ENCODE results near the gene KCP. TPM values are rescaled to one million over a fixed set of nuclear protein-coding genes. Genes with fewer than 3 reads are reported as not detected.
A peak's percentile ranks its signal among the peaks of the same experiment; 100 is the strongest.

Gene KCP
- total RNA-seq (2013; cell fraction: nucleolus; rRNA removed), result 6.2 and 7.5 TPM in 2 replicates
- total RNA-seq (2014; rRNA removed) (2.9 and 4.2 TPM in 2 replicates), total RNA-seq (2014; rRNA removed; fragmentation: Illumina TruSeq; extraction: Trizol) (1.1 and 1.4 TPM in 2 replicates), total RNA-seq (2021) (5.6 and 7.8 TPM in 2 replicates), polyA plus RNA-seq (2011; rRNA removed) (0.45 and 0.76 TPM in 2 replicates), polyA plus RNA-seq (2014; fragmentation: Illumina TruSeq; extraction: Trizol) (0.48 and 1.0 TPM in 2 replicates), polyA plus RNA-seq (2014; fragmentation: Nextera tagmentation; extraction: Ambion mirVana) (under 1 TPM; 0.05 to 0.35 TPM), polyA plus RNA-seq (2014; rRNA removed) (6.0 and 7.6 TPM in 2 replicates), polyA plus RNA-seq (2016; fragmentation: Nextera tagmentation; extraction: Ambion mirVana) (1 to 10 TPM; 4.0 to 4.3 TPM), polyA minus RNA-seq (2011; rRNA and poly(A)+ RNA removed) (1.1 and 2.2 TPM in 2 replicates), Bru-seq, nascent RNA (percentile 39 among the genes with signal in this experiment), BruChase-seq, experiment 1, labeled RNA remaining after a 6-hour chase (percentile 41 among the genes with signal in this experiment), BruChase-seq, experiment 2, labeled RNA remaining after a 2-hour chase (percentile 34 among the genes with signal in this experiment)
- polyA plus RNA-seq (2011; ENCODE audit: low read depth), result 1.4 TPM
- 1.0 and 1.9 TPM in 2 replicates for polyA plus RNA-seq (2011; cell fraction: cytosol; rRNA removed)
- 17.7 and 21.9 TPM in 2 replicates for polyA plus RNA-seq (2011; cell fraction: nucleus; rRNA removed)
- 2.9 and 3.4 TPM in 2 replicates for polyA plus RNA-seq (2012)
- 0.21 and 1.5 TPM in 2 replicates for polyA minus RNA-seq (2011; cell fraction: cytosol; rRNA and poly(A)+ RNA removed)
- polyA minus RNA-seq (2011; cell fraction: nucleus; rRNA and poly(A)+ RNA removed), result 3.5 and 6.1 TPM in 2 replicates
- long read RNA-seq, experiment 1, partial matches to known transcripts, result 3 of 5 reads
- long read RNA-seq, experiment 1, other reads (novel, unspliced or antisense), result 2 of 5 reads
- long read RNA-seq, experiment 2, result 0 reads

DNA sequence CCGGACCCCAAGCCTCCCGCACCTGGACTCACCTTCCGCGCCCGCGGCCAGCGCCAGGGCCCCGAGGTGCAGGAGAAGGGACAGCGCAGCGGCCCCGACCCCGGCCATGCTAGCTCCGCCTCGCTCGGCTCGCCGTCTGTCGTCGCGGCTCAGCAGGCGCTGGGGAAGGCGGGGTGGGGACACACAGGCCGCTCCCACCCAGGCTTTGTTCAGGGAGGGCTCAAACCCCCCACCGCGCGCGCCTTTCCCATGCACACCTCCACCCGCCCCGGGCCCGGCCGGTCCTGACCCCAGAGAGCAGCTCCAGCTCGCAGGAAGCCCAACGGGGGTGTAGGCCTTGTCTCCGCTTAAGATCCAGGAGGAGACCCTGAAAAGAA lies at the start of gene KCP:
Gene KCP, minus strand, starts transcription at position 141 of the 377 bp plus-strand sequence. Its CDS starts 33 bp downstream, at position 108.
- Histone ChIP-seq H3K9ac (ENCODE audit: control insufficient read depth, insufficient read depth, low read length) (no peak within 1 kb of the TSS), H3K36me3 (ENCODE audit: control insufficient read depth in 2 of 2, insufficient read depth in 2 of 2, low read length in 1 of 2) (no peaks in the 10 kb centered on the region), H2AFZ (ENCODE audit: control insufficient read depth, low read depth, low read length) (no peak within 1 kb of the TSS), H3K27ac (ENCODE audit: control insufficient read depth, insufficient read depth) (no peak within 1 kb of the TSS), H3K4me3 (no peak within 1 kb of the TSS), H3K9me3 (replicated peaks; ENCODE audit: control insufficient read depth, insufficient read depth, low read length) (no peaks in the 10 kb centered on the region), H3K4me1 (ENCODE audit: control insufficient read depth, insufficient read depth, low read length) (peaks cover 18% of the 10 kb centered on the region), H3K27me3 (replicated peaks in 1 of 2; ENCODE audit: control insufficient read depth in 2 of 2, insufficient read depth in 2 of 2, low read length in 1 of 2) (no peaks in the 10 kb centered on the region), H3K4me2 (ENCODE audit: control insufficient read depth, insufficient read depth) (no peak within 1 kb of the TSS), H4K20me1 (ENCODE audit: control insufficient read depth, insufficient read depth) (no peaks in the 10 kb centered on the region), H3K79me2 (ENCODE audit: control insufficient read depth, insufficient read depth, low read length) (no peaks in the 10 kb centered on the region)
- in situ Hi-C loops (cut with MboI), result no loop called here
- ChIA-PET SMC1A (ENCODE audit: uncharacterized antibody, unreplicated experiment) (interaction anchor here (1.1 to 2.4 kb wide), 6 partner anchors 34 to 181 kb away, joined by 3 to 9 read pairs (median 4); no protein-coding TSS in a partner anchor), RAD21 (ENCODE audit: unreplicated experiment) (interaction anchor here (0.5 to 3.0 kb wide), 4 partner anchors 23 to 241 kb away, joined by 3 to 12 read pairs (median 8); no protein-coding TSS in a partner anchor), POLR2A (interaction anchor here (1.2 to 4.4 kb wide), 2 partner anchors 26 to 30 kb away, joined by 5 to 23 read pairs; no protein-coding TSS in a partner anchor), CTCF (interaction anchor here (0.6 to 5.3 kb wide), 7 partner anchors 12 to 180 kb away, joined by 3 to 41 read pairs (median 3); no protein-coding TSS in a partner anchor)
- no TSS peak for BruUV-seq (replicated peaks)
- no peak for ATAC-seq
- no peak for FAIRE-seq
- 54% methylated on average over 17 of the region's 34 CpGs for WGBS (ENCODE audit: insufficient coverage, insufficient replicate concordance, low lambda C conversion rate, missing lambda C conversion rate)
- intact Hi-C loops (cut with micrococcal nuclease; ENCODE audit: unreplicated experiment), result no loop called here
- no peak for DNase-seq (ENCODE audit: low read depth, low spot score)
- TF ChIP-seq RCOR1 (conservative IDR thresholded peaks at IDR 0.05; ENCODE audit: low read depth, low read length) (no peak), ZNF24 (IDR thresholded peaks at IDR 0.05) (no peak), E2F8 (IDR thresholded peaks at IDR 0.05; ENCODE audit: low read depth, partially characterized antibody) (no peak), CHD1 (IDR thresholded peaks at IDR 0.05; ENCODE audit: low read depth, low read length) (no peak), POU2F2 (IDR thresholded peaks at IDR 0.05; ENCODE audit: borderline replicate concordance, low read depth, low read length) (no peak), IKZF2 (IDR thresholded peaks at IDR 0.05) (no peak), SMC3 (IDR thresholded peaks at IDR 0.05; ENCODE audit: borderline replicate concordance, low read length) (no peak), RELB (IDR thresholded peaks at IDR 0.05; ENCODE audit: low read depth) (no peak)
- TF ChIP-seq, protein P1, sequence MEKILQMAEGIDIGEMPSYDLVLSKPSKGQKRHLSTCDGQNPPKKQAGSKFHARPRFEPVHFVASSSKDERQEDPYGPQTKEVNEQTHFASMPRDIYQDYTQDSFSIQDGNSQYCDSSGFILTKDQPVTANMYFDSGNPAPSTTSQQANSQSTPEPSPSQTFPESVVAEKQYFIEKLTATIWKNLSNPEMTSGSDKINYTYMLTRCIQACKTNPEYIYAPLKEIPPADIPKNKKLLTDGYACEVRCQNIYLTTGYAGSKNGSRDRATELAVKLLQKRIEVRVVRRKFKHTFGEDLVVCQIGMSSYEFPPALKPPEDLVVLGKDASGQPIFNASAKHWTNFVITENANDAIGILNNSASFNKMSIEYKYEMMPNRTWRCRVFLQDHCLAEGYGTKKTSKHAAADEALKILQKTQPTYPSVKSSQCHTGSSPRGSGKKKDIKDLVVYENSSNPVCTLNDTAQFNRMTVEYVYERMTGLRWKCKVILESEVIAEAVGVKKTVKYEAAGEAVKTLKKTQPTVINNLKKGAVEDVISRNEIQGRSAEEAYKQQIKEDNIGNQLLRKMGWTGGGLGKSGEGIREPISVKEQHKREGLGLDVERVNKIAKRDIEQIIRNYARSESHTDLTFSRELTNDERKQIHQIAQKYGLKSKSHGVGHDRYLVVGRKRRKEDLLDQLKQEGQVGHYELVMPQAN (conservative IDR thresholded peaks at IDR 0.05), result no peak
- TF ChIP-seq, protein P2, sequence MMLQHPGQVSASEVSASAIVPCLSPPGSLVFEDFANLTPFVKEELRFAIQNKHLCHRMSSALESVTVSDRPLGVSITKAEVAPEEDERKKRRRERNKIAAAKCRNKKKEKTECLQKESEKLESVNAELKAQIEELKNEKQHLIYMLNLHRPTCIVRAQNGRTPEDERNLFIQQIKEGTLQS (IDR thresholded peaks at IDR 0.05; ENCODE audit: borderline replicate concordance, extremely low read depth, low read depth, low read length), result no peak
- TF ChIP-seq, protein P3, sequence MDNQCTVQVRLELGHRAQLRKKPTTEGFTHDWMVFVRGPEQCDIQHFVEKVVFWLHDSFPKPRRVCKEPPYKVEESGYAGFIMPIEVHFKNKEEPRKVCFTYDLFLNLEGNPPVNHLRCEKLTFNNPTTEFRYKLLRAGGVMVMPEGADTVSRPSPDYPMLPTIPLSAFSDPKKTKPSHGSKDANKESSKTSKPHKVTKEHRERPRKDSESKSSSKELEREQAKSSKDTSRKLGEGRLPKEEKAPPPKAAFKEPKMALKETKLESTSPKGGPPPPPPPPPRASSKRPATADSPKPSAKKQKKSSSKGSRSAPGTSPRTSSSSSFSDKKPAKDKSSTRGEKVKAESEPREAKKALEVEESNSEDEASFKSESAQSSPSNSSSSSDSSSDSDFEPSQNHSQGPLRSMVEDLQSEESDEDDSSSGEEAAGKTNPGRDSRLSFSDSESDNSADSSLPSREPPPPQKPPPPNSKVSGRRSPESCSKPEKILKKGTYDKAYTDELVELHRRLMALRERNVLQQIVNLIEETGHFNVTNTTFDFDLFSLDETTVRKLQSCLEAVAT (IDR thresholded peaks at IDR 0.05), result no peak

All from GM12878 (cell line).